ENCODE data around the gene SMPD3.

Gene SMPD3

DNA sequence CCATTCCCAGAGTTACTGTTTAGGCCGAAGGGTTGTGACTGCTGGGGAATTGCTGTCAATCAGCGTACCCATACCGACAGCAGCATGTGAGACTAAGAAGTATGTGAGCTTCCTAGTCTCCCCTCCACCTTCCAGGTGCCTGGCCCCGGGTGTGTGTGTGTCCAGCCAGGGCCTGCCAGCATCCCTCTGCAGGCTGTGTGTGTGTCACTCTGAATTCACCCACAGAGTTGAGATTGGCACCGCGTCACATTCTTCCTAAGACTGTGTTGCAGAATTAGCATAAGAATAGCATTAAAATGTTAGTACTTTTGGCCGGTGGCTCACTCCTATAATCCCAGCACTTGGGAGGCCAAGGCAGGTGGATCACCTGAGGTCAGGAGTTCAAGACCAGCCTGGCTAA, 105.7 kb downstream of the SMPD3 start:
- DNase-seq (ENCODE audit: low read depth in 2 of 3, low spot score in 1 of 3): no peak

DNA sequence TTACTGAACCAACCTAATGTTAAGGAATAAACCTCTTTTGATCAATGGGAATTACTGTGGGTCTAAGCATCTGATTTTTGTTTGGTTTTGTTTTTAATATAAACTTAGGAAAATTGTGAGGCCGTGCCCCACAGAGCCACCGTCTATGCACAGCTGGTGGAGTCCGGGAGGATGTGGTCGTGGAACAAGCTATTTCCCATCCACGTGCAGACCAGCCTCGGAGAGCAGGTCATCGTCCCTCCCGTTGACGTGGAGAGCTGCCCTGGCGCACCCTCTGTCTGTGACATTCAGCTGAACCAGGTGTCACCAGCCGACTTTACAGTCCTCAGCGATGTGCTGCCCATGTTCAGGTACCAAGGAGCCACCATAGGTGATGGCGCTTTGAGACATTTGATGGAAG, 109.1 kb downstream of the SMPD3 start:
- DNase-seq (ENCODE audit: low read depth in 2 of 3, low spot score in 1 of 3): no peak

DNA sequence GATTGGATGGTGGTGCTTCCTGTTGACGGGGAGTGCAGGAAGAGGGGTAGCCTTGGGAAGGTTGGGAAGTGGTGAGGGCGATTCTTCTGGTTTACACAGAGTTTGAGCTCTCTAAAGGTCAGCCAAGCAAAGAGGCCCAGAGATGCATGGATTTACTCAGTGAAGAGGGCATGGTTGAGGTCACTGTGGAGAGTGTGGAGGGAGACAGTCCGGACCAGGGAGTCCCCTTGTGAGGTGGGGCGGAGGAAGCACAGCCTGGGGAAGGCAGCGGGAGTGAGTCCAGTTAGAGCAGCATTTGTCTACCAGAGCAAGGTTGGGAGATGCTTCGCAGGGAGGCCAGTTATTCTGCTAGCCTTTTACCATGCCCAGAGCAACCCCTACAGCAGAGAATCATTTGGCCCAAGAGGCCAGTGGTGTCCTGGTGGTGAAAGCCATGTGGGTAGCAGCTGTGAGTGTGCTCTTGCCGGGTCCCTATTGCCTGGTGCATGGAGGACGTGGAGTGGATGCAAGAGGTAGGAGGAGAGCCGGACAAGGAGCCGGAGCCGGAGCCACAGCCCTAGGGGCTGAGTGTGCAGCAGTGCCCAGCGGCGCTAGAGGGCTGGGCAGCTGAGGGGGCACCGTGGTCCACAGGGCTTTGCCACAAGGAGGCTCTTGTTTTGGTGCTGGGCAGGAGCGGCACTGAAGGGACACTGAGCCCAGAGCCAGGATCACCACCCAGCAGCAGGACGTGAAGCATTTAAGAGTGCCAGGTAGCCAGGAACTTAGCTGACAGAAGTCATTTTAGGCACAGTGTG, 109.8 kb downstream of the SMPD3 start:
- DNase-seq (ENCODE audit: low read depth in 2 of 3, low spot score in 1 of 3): no peak

DNA sequence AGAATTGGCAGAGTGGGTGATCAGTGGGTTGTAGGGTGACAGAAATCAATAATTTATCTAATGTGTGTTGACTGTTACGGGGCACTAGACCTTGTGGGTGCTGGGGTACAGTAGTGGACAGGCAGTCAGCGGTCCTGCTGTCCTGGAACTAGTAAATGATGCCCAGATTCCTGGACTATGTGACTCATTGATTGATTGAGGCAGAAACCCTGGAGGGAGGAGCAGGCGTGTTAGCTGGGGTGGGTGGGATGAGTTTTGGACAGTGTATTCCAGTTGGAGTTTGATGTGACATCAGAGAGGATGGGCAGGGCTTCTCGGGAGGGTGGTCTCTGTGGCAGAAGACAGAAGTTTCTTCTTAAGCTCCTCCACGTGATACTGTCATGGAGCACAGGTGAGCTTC, 113.1 kb downstream of the SMPD3 start:
- DNase-seq (ENCODE audit: low read depth in 2 of 3, low spot score in 1 of 3): no peak

- no peak for DNase-seq (ENCODE audit: low read depth in 2 of 3, low spot score in 1 of 3)
Observed at GRCh38 chr16:68332411-68333121, 115.7 kb downstream of the SMPD3 start.

- DNase-seq (ENCODE audit: low read depth in 2 of 3, low spot score in 1 of 3): no peak
Observed at GRCh38 chr16:68331879-68332410, 116.4 kb downstream of the SMPD3 start.

GRCh38 chr16:68328860-68329390, 119.4 kb downstream of the SMPD3 start:
- DNase-seq (ENCODE audit: low read depth in 2 of 3, low spot score in 1 of 3): no peak

GRCh38 chr16:68328151-68328859, 120.0 kb downstream of the SMPD3 start:
- peak; percentile 58 to 87 (median 62) for DNase-seq (ENCODE audit: low read depth in 2 of 3, low spot score in 1 of 3)

GRCh38 chr16:68324780-68325357, 123.4 kb downstream of the SMPD3 start:
- DNase-seq (ENCODE audit: low read depth in 2 of 3, low spot score in 1 of 3): no peak

GRCh38 chr16:68324336-68324735, 124.0 kb downstream of the SMPD3 start:
- no peak for DNase-seq (ENCODE audit: low read depth in 2 of 3, low spot score in 1 of 3)

- peak; percentile 26 to 42 (median 32) for DNase-seq (ENCODE audit: low read depth in 2 of 3, low spot score in 1 of 3)
Observed at GRCh38 chr16:68319185-68319908, 129.0 kb downstream of the SMPD3 start.

GRCh38 chr16:68313116-68313515, 135.2 kb downstream of the SMPD3 start:
- no peak for DNase-seq (ENCODE audit: low read depth in 2 of 3, low spot score in 1 of 3)

DNA sequence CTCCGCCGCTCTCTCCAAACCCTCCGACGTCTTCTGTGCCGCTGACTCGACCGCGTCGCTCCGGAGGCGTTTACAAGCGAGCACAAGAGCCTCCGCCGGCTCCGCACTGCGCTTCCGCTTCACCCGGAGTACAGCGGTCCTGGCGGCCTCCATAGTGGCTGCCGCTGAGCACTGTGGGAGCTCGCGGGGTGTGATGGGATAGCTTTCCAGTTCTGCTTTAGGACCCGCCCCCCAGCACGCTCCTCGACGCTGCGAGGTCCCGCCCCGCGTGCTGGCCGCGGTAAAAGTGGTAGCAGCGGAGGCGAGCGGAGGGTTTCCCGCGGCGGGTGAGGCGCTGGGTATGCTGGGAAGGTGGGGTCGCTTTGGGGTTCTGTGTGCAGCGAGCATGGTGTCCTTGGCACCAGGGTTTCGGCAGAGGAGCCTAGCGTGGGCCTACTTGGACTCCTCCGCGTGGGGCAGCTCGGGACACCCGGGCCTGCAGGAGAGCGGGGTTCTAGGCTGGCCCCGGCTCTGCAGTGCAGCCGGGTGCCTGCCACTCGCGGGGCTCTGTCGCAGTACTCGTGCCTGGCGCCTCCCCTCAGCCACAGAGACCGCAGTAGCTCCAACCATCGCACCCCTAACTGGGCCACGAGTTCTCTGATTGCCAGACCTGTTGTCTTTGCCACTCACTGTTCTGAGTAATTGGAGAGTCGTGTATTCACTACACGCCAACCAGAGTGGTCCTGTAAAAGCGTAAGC, 137.4 kb downstream of the SMPD3 start, which contains the start of the genes PRMT7 and SLC7A6OS:
TSS of gene PRMT7 (plus strand) at position 246 of the 738 bp plus-strand sequence. CDS start 4,961 bp downstream, outside the sequence.
TSS of gene SLC7A6OS (minus strand) at position 173 of the 738 bp plus-strand sequence. CDS start at position 153, 20 bp downstream.
- peak; percentile 80 to 92 (median 87) for DNase-seq (ENCODE audit: low read depth in 2 of 3, low spot score in 1 of 3)

GRCh38 chr16:68310437-68310773, 137.9 kb downstream of the SMPD3 start:
- DNase-seq (ENCODE audit: low read depth in 2 of 3, low spot score in 1 of 3): no peak

DNA sequence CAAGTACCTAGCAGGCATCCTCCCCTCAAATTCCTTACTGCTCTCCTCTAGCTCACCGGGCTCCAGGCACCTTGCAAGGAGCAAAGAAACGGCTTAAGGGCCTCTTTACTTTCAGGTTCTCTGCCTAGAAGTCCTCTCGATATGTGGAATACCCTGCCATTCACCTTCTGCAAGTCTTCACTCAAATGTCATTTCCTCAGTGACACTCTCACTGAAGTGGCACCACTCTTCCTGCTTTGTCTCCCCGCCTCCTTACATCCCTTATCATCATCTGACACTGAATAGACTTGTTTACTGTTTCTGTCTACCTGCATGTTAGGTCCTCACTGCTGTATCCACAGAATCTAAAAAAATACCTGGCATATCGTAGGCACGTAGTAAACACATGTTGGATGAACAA, 138.5 kb downstream of the SMPD3 start:
- DNase-seq (ENCODE audit: low read depth in 2 of 3, low spot score in 1 of 3): no peak
